Endodermal cell (in vitro differentiated cells): ENCODE data around the gene NKX6-1. TPM values are rescaled to one million over a fixed set of nuclear protein-coding genes. Genes with fewer than 3 reads are reported as not detected.

Source experiments
- DNase-seq: peaks from one replicate; pipeline ENCODE4 v3.0.0-alpha.2; 2017
- H3K27ac ChIP-seq: 2 replicates; pipeline ENCODE4 v1.5.1; 2013; ENCODE audit warnings: mild to moderate bottlenecking, low read depth, low read length, moderate library complexity
- H3K27me3 ChIP-seq: 2 replicates; pipeline ENCODE4 v1.6.1; 2013; ENCODE audit warnings: mild to moderate bottlenecking, low read length, moderate library complexity; ENCODE audit not compliant: insufficient read depth, control insufficient read depth, poor library complexity, severe bottlenecking
- H3K36me3 ChIP-seq: 2 replicates; pipeline ENCODE4 v1.7.0; 2013; ENCODE audit warnings: mild to moderate bottlenecking, low read length, moderate library complexity; ENCODE audit not compliant: control insufficient read depth, insufficient read depth
- H3K4me1 ChIP-seq: one replicate; pipeline ENCODE4 v1.7.0; 2013; ENCODE audit warnings: low read length; ENCODE audit not compliant: control insufficient read depth, insufficient read depth
- H3K4me3 ChIP-seq: 2 replicates; pipeline ENCODE4 v1.5.1; 2013; ENCODE audit warnings: mild to moderate bottlenecking, low read length, moderate library complexity
- H3K9ac ChIP-seq: 2 replicates; pipeline ENCODE4 v1.6.1; 2013; ENCODE audit warnings: mild to moderate bottlenecking, low read length, moderate library complexity; ENCODE audit not compliant: poor library complexity, severe bottlenecking; ENCODE audit errors: extremely low read depth
- H3K9me3 ChIP-seq: 2 replicates; pipeline ENCODE4 v1.6.1; 2013; ENCODE audit warnings: mild to moderate bottlenecking, low read length, moderate library complexity; ENCODE audit not compliant: control insufficient read depth
- H3K27ac Mint-ChIP-seq: 2 replicates; pipeline ENCODE4 v1.8.0; 2020; ENCODE audit warnings: mixed read lengths
- H3K27me3 Mint-ChIP-seq: 2 replicates; pipeline ENCODE4 v1.8.0; 2021; ENCODE audit warnings: mild to moderate bottlenecking, mixed read lengths; ENCODE audit not compliant: insufficient read depth
- H3K36me3 Mint-ChIP-seq: 2 replicates; pipeline ENCODE4 v1.8.0; 2020; ENCODE audit warnings: low read depth, mixed read lengths
- H3K4me1 Mint-ChIP-seq: 2 replicates; pipeline ENCODE4 v1.8.0; 2020; ENCODE audit warnings: mixed read lengths
- H3K4me3 Mint-ChIP-seq: 2 replicates; pipeline ENCODE4 v1.8.0; 2020; ENCODE audit warnings: mild to moderate bottlenecking, moderate library complexity, mixed read lengths
- H3K9me3 Mint-ChIP-seq: 2 replicates; pipeline ENCODE4 v1.8.0; 2020; ENCODE audit warnings: mild to moderate bottlenecking, mixed read lengths
- WGBS, 2 experiments: methylation state at CpG; one replicate each; pipeline versions ENCODE4 v1.1.5 to v1.1.7; 2013; ENCODE audit warnings: missing lambda C conversion rate in 2 of 2, mixed read lengths in 1 of 2; ENCODE audit not compliant: insufficient coverage in 1 of 2, insufficient read length in 1 of 2; 5-methylcytosine and 5-hydroxymethylcytosine counted together
- total RNA-seq, 2 donors: library from RNA; stranded (reverse); fragmentation: NEBNext Ultra II Directional in 1 of 2; extraction: Animal tissue kit (Norgen Biotek cat#: 25700) in 1 of 2; gene quantifications; 2 replicates in 1 of 2; 3 replicates in 1 of 2; pipeline ENCODE4 v1.2.1, GENCODE V29; 2021
- TF ChIP-seq, protein P1 (sequence below): fragments of 200-600 bp; sonication (generic); conservative IDR thresholded peaks from 2 replicates; pipeline ENCODE4 v1.5.0; 2021; ENCODE audit warnings: antibody characterized with exemption, mild to moderate bottlenecking

NKX6-1 gene
- total RNA-seq, 2 donors from 2014 or later = not detected

DNA sequence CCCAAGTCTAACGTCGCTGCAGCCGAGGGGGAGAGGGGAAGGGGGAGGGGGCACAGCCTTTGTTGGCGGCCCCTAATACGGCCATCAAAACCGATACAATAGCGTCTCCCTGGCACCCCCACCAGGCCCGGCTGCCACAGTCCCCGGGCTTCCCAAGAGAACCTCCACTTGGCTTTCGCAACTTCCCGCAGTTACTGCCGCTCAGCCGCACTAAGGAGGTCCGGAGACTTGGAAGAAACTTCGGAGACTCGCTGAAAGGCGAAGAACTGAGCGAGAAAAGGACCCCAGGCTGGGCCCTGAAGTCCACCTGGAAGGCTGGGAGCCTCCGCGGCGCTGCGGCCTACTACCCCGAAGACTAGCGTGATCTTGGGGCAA lies 2.8 kb downstream of the NKX6-1 start:
- peak; percentile 81 for DNase-seq
- Mint-ChIP-seq H3K27ac (no peak overlapping the region), H3K36me3 (no peaks in the 10 kb centered on the region), H3K9me3 (no peaks in the 10 kb centered on the region), H3K4me3 (peak overlapping the region; percentile 41), H3K27me3 (peaks cover 100% of the 10 kb centered on the region), H3K4me1 (peaks cover 33% of the 10 kb centered on the region)
- WGBS, 2 experiments = 3 to 5% methylated on average over 15 to 23 of the region's 24 CpGs
- TF ChIP-seq, protein P1, sequence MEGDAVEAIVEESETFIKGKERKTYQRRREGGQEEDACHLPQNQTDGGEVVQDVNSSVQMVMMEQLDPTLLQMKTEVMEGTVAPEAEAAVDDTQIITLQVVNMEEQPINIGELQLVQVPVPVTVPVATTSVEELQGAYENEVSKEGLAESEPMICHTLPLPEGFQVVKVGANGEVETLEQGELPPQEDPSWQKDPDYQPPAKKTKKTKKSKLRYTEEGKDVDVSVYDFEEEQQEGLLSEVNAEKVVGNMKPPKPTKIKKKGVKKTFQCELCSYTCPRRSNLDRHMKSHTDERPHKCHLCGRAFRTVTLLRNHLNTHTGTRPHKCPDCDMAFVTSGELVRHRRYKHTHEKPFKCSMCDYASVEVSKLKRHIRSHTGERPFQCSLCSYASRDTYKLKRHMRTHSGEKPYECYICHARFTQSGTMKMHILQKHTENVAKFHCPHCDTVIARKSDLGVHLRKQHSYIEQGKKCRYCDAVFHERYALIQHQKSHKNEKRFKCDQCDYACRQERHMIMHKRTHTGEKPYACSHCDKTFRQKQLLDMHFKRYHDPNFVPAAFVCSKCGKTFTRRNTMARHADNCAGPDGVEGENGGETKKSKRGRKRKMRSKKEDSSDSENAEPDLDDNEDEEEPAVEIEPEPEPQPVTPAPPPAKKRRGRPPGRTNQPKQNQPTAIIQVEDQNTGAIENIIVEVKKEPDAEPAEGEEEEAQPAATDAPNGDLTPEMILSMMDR = no peak
- Histone ChIP-seq H3K9ac (no peak overlapping the region), H3K4me3 (peak overlapping the region; percentile 45), H3K27me3 (peaks cover 100% of the 10 kb centered on the region), H3K4me1 (peaks cover 3% of the 10 kb centered on the region), H3K27ac (no peak overlapping the region), H3K36me3 (no peaks in the 10 kb centered on the region), H3K9me3 (peaks cover 5% of the 10 kb centered on the region)

DNA sequence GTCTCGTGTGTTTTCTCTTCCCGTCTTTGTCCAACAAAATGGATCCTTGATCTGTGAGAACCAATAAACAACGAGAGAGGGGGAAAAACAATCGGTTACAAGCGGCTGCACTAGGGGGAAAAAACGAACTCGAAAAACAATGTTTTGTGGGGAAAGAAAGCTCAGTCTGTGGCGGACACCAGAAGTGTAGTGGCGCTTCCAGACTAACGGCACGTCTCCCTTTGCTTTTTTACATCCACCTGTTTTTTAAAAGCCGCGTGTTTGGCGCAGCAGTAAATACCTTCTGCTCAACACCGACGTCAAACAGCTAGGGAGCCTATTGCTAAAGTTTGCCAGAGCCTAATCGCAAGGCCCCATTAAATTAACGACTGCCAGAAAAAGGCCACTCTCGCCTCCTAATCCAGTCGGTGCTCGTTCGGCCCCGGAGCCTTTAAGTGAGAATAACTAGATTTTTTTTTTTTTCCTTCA lies 3.3 kb downstream of the NKX6-1 start:
- no peak for DNase-seq
- TF ChIP-seq, protein P1 = no peak
- H3K36me3 ChIP-seq = no peaks in the 10 kb centered on the region
- peaks cover 5% of the 10 kb centered on the region for H3K9me3 ChIP-seq
- H3K4me1 Mint-ChIP-seq = peaks cover 33% of the 10 kb centered on the region
- H3K36me3 Mint-ChIP-seq = no peaks in the 10 kb centered on the region
- H3K27me3 ChIP-seq = peaks cover 100% of the 10 kb centered on the region
- no peak overlapping the region for H3K27ac Mint-ChIP-seq
- no peaks in the 10 kb centered on the region for H3K9me3 Mint-ChIP-seq
- no peak overlapping the region for H3K9ac ChIP-seq
- H3K4me3 ChIP-seq = peak overlapping the region; percentile 45
- no peak overlapping the region for H3K27ac ChIP-seq
- H3K4me3 Mint-ChIP-seq = peak overlapping the region; percentile 41
- 2 to 6% methylated on average over 16 to 23 of the region's 23 CpGs for WGBS, 2 experiments
- H3K27me3 Mint-ChIP-seq = peaks cover 100% of the 10 kb centered on the region
- peaks cover 3% of the 10 kb centered on the region for H3K4me1 ChIP-seq

- H3K27ac ChIP-seq = no peak overlapping the region
- H3K27me3 ChIP-seq = peaks cover 100% of the 10 kb centered on the region
- Mint-ChIP-seq H3K27me3 (peaks cover 100% of the 10 kb centered on the region), H3K4me1 (peaks cover 33% of the 10 kb centered on the region), H3K4me3 (peak overlapping the region; percentile 41), H3K36me3 (no peaks in the 10 kb centered on the region), H3K9me3 (no peaks in the 10 kb centered on the region), H3K27ac (no peak overlapping the region)
- 17 to 18% methylated on average over 12 to 21 of the region's 21 CpGs for WGBS, 2 experiments
- H3K4me3 ChIP-seq = no peak overlapping the region
- DNase-seq = peak; percentile 76
- H3K9me3 ChIP-seq = peaks cover under 1% of the 10 kb centered on the region
- no peak overlapping the region for H3K9ac ChIP-seq
- TF ChIP-seq, protein P1 = no peak
- peaks cover 3% of the 10 kb centered on the region for H3K4me1 ChIP-seq
- H3K36me3 ChIP-seq = no peaks in the 10 kb centered on the region
These were observed 3.8 kb downstream of the NKX6-1 start for GRCh38 chr4:84495118-84495793.
